A549 (cell line): ENCODE data around the gene GAMT. TPM values are rescaled to one million over a fixed set of nuclear protein-coding genes. Genes with fewer than 3 reads are reported as not detected.
A peak's percentile ranks its signal among the peaks of the same experiment; 100 is the strongest.

Experiments
- ATAC-seq, 2 experiments: fragments of 200-7000 bp in 1 of 2; fragments of >200 bp in 1 of 2; cut with Nextera tagmentation in 1 of 2; cut with Tn5 transposase in 1 of 2; 3 replicates each; pipeline versions ENCODE4 v1.8.0 to v1.9.1; 2018 to 2020; ENCODE audit warnings: mild to moderate bottlenecking in 1 of 2, moderate library complexity in 1 of 2
- CTCF ChIA-PET: fragments of 300-600 bp; sonication (Branson Sonifier 250); formaldehyde crosslinking; extraction: SDS; loops from one replicate; lab custom pipeline; 2021; ENCODE audit warnings: antibody characterized with exemption, inconsistent platforms; lab: Yijun Ruan, JAX
- POLR2A ChIA-PET: fragments of 350-600 bp; formaldehyde crosslinking; extraction: SDS; loops from one replicate; lab custom pipeline; 2021; ENCODE audit warnings: antibody characterized with exemption, inconsistent platforms; lab: Yijun Ruan, JAX
- DNase-seq, 2 experiments: peaks; one replicate each; pipeline versions ENCODE4 v3.0.0 to v3.0.0-alpha.2; 2011 to 2016; ENCODE audit warnings: low read depth in 1 of 2, low spot score in 1 of 2
- FAIRE-seq: peaks from 2 replicates; lab custom pipeline; 2011; peaks lifted over from hg19 to GRCh38; lab: Jason Lieb, UNC
- H3K27ac ChIP-seq, 2 experiments: fragments of >200 bp; sonication (Bioruptor Twin); formaldehyde crosslinking; 3 replicates each; pipeline ENCODE4 v1.5.1; 2016 to 2017
- H3K4me1 ChIP-seq: fragments of >200 bp; sonication (Bioruptor Twin); formaldehyde crosslinking; 3 replicates; pipeline ENCODE4 v1.6.1; 2016
- H3K4me2 ChIP-seq: fragments of >200 bp; sonication (Bioruptor Twin); formaldehyde crosslinking; 3 replicates; pipeline ENCODE4 v1.6.1; 2016
- H3K4me3 ChIP-seq: fragments of >200 bp; sonication (Bioruptor Twin); formaldehyde crosslinking; 3 replicates; pipeline ENCODE4 v1.5.1; 2016
- H3K9me3 ChIP-seq: fragments of >200 bp; sonication (Bioruptor Twin); formaldehyde crosslinking; 3 replicates; pipeline ENCODE4 v1.6.1; 2016
- BCL3 ChIP-seq: fragments of >200 bp; sonication (Bioruptor Twin); formaldehyde crosslinking; IDR thresholded peaks from 3 replicates; pipeline ENCODE4 v1.6.1; 2016
- BHLHE40 ChIP-seq: IDR thresholded peaks from 2 replicates; pipeline ENCODE4 v1.6.1; 2012; ENCODE audit warnings: low read depth, low read length, inconsistent platforms
- CBX2 ChIP-seq: fragments of 200-600 bp; sonication (generic); IDR thresholded peaks from 2 replicates; pipeline ENCODE4 v1.6.1; 2016; ENCODE audit warnings: low read depth, mild to moderate bottlenecking, borderline replicate concordance
- CBX8 ChIP-seq: fragments of 200-600 bp; sonication (generic); IDR thresholded peaks from 2 replicates; pipeline ENCODE4 v1.6.1; 2016
- CHD2 ChIP-seq: fragments of 150-350 bp; IDR thresholded peaks from 2 replicates; pipeline ENCODE4 v1.6.1; 2014; ENCODE audit warnings: low read length; ENCODE audit not compliant: partially characterized antibody
- ELK1 ChIP-seq: fragments of 150-350 bp; IDR thresholded peaks from 2 replicates; pipeline ENCODE4 v1.6.1; 2014; ENCODE audit warnings: low read depth, mild to moderate bottlenecking, low read length
- FOXS1 ChIP-seq: fragments of 250-450 bp; sonication (Bioruptor Pico); IDR thresholded peaks from 2 replicates; pipeline ENCODE4 v1.5.0; 2020; ENCODE audit warnings: mild to moderate bottlenecking, moderate library complexity
- HES2 ChIP-seq: fragments of >200 bp; sonication (Bioruptor Twin); formaldehyde crosslinking; IDR thresholded peaks from 2 replicates; pipeline ENCODE4 v1.6.1; 2016
- HOXB13 ChIP-seq: fragments of 250-450 bp; sonication (Bioruptor Pico); IDR thresholded peaks from 2 replicates; pipeline ENCODE4 v1.5.0; 2020; ENCODE audit warnings: low read depth, mild to moderate bottlenecking, moderate library complexity
- JUNB ChIP-seq: fragments of >200 bp; sonication (Bioruptor Twin); formaldehyde crosslinking; IDR thresholded peaks from 2 replicates; pipeline ENCODE4 v1.6.1; 2016
- MYC ChIP-seq: IDR thresholded peaks from 2 replicates; pipeline ENCODE4 v1.6.1; 2012; ENCODE audit warnings: mild to moderate bottlenecking, inconsistent platforms, low read length, improper control_type of control experiment, borderline replicate concordance
- PBX3 ChIP-seq: IDR thresholded peaks from 2 replicates; pipeline ENCODE4 v1.6.1; 2012
- POLR2A ChIP-seq: IDR thresholded peaks from 2 replicates; pipeline ENCODE4 v1.6.1; 2012; ENCODE audit warnings: mild to moderate bottlenecking, low read length
- POLR2AphosphoS2 ChIP-seq: conservative IDR thresholded peaks from 2 replicates; pipeline ENCODE4 v1.6.1; 2012; ENCODE audit warnings: low read length, improper control_type of control experiment, inconsistent platforms
- RARB ChIP-seq: fragments of 250-450 bp; sonication (Bioruptor Pico); IDR thresholded peaks from 2 replicates; pipeline ENCODE4 v1.8.0; 2021; ENCODE audit warnings: mild to moderate bottlenecking, moderate library complexity
- RNF2 ChIP-seq: fragments of 200-600 bp; sonication (generic); IDR thresholded peaks from 2 replicates; pipeline ENCODE4 v1.6.1; 2016; ENCODE audit warnings: low read depth, mild to moderate bottlenecking, antibody characterized with exemption, moderate library complexity, borderline replicate concordance
- WGBS: methylation state at CpG from one replicate; pipeline ENCODE4 v1.1.6; 2017; ENCODE audit errors: missing lambda C conversion rate; 5-methylcytosine and 5-hydroxymethylcytosine counted together
- polyA plus RNA-seq, 4 experiments: library from polyadenylated mRNA; depleted of rRNA in 3 of 4; stranded (reverse); fragments of >200 nt; fragmentation: RNase III in 1 of 4; extraction: RNeasy Plus Mini Kit Qiagen cat#74134 plus additional on column Dnase treatment in 1 of 4; gene quantifications; 2 replicates in 3 of 4; 3 replicates in 1 of 4; pipeline ENCODE4 v1.2.3, GENCODE V29; 2011 to 2017

The GAMT gene
- polyA plus RNA-seq, 2 of the 4 experiments (the other 2 are of a cell fraction): 13.6 to 26.0 TPM

- no peak for FAIRE-seq
- peak overlapping the region; percentile 96; the same call in 1 of the 3 replicates for H3K4me2 ChIP-seq
- CTCF ChIA-PET: interaction anchor here (0.7 to 4.4 kb wide), 2 partner anchors 14 to 42 kb away, joined by 3 to 27 read pairs; no protein-coding TSS in a partner anchor
- H3K4me1 ChIP-seq: peaks cover 14% of the 10 kb centered on the region
- no peak overlapping the region for H3K27ac ChIP-seq
- WGBS: 83% methylated on average over 3 of the region's 3 CpGs
- no peak for TF ChIP-seq CBX2
- no peak for TF ChIP-seq FOXS1
- no peak for TF ChIP-seq POLR2A
- no peak for TF ChIP-seq BHLHE40
- TF ChIP-seq RNF2: no peak
- TF ChIP-seq HES2: no peak
- TF ChIP-seq, all 56 proteins: peak for 0
- no peak overlapping the region for H3K4me3 ChIP-seq
- DNase-seq: no peak
- H3K9me3 ChIP-seq: no peaks in the 10 kb centered on the region
- ATAC-seq: no peak
- POLR2A ChIA-PET: interaction anchor here (0.6 kb wide), 1 partner anchor 27 kb away, joined by 3 read pairs; no protein-coding TSS in a partner anchor
Observed at GRCh38 chr19:1356508-1356865, 44.9 kb downstream of the GAMT start.

GRCh38 chr19:1355568-1356507 lies 45.5 kb downstream of the GAMT start:
- ATAC-seq (no peak), DNase-seq (no peak), FAIRE-seq (no peak)
- no peaks in the 10 kb centered on the region for H3K9me3 ChIP-seq
- H3K4me1 ChIP-seq: peaks cover 13% of the 10 kb centered on the region
- peak overlapping the region; percentile 92 for H3K4me3 ChIP-seq
- H3K27ac ChIP-seq: peak overlapping the region; percentile 94 to 100; a peak in 5 of 6 replicates
- 63% methylated on average over 28 of the region's 32 CpGs for WGBS
- ChIA-PET CTCF (interaction anchor here (0.7 to 4.4 kb wide), 2 partner anchors 14 to 41 kb away, joined by 3 to 27 read pairs; no protein-coding TSS in a partner anchor), POLR2A (no interaction called here)
- TF ChIP-seq HOXB13 (CRISPR knock-in tag) (no peak), CHD2 (no peak), JUNB (no peak), POLR2AphosphoS2 (no peak), MYC (no peak), PBX3 (no peak), BHLHE40 (no peak), CBX8 (no peak), CBX2 (no peak), ELK1 (no peak)
- peak overlapping the region; percentile 96 for H3K4me2 ChIP-seq

GRCh38 chr19:1354970-1355567 lies 46.3 kb downstream of the GAMT start:
- ATAC-seq: peak; percentile 38 to 80
- Histone ChIP-seq H3K4me2 (peak overlapping the region; percentile 96), H3K4me1 (peaks cover 13% of the 10 kb centered on the region), H3K4me3 (peak overlapping the region; percentile 92), H3K27ac (peak overlapping the region; percentile 94 to 100), H3K9me3 (no peaks in the 10 kb centered on the region)
- POLR2A ChIA-PET: interaction anchor here (0.6 to 1.3 kb wide), 4 partner anchors 35 to 85 kb away, joined by 3 to 4 read pairs (median 3); partner anchors contain the start of gene FAM174C
- TF ChIP-seq BCL3: 0 out of 3 replicates have a peak, but pooled peaks have one; percentile 1
- no peak for TF ChIP-seq RARB (CRISPR knock-in tag)
- no peak for TF ChIP-seq CBX2
- no peak for TF ChIP-seq FOXS1
- WGBS: 5% methylated on average over 12 of the region's 61 CpGs
- CTCF ChIA-PET: interaction anchor here (0.9 to 4.4 kb wide), 5 partner anchors 23 to 76 kb away, joined by 3 to 27 read pairs (median 3); no protein-coding TSS in a partner anchor
- no peak for FAIRE-seq
- peak in 1 of 2 experiments; percentile 33 for DNase-seq
